Esophagus squamous epithelium (tissue), 4 donors: ENCODE results near the gene MEMO1.

ENCODE experiments used
- POLR2A ChIP-seq, 4 donors: fragments of 450-650 bp; IDR thresholded peaks; one replicate each; pipeline ENCODE4 v1.6.1; 2017; ENCODE audit warnings: antibody characterized with exemption in 4 of 4, mild to moderate bottlenecking in 4 of 4, moderate library complexity in 3 of 4
- TF ChIP-seq, protein P1 (sequence below), 6 experiments: fragments of 450-650 bp in 4 of 6; fragments of 200-600 bp in 2 of 6; sonication (generic) in 2 of 6; IDR thresholded peaks; one replicate each; pipeline ENCODE4 v1.5.1; 2016 to 2019; ENCODE audit warnings: antibody characterized with exemption in 6 of 6, mild to moderate bottlenecking in 4 of 6, moderate library complexity in 4 of 6

DNA sequence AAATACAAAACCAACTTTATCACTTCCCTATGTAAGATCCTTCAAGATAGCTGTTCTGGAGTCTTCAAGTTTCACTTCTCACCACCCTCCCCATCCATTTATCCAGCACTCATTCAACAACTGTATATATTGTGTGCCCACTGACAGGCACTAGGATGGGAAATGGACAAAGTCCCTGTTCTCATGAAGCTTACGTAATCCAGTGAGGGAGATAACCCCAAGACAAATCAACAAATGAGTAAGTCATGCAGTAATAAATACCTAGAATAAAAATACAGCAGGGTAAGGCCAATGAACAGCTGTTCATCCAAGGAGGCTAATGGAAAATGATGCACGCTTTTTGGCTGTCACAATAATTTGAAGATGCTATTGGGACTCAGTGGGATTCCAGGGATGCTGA lies 133.8 kb downstream of the MEMO1 start:
- TF ChIP-seq, protein P1, sequence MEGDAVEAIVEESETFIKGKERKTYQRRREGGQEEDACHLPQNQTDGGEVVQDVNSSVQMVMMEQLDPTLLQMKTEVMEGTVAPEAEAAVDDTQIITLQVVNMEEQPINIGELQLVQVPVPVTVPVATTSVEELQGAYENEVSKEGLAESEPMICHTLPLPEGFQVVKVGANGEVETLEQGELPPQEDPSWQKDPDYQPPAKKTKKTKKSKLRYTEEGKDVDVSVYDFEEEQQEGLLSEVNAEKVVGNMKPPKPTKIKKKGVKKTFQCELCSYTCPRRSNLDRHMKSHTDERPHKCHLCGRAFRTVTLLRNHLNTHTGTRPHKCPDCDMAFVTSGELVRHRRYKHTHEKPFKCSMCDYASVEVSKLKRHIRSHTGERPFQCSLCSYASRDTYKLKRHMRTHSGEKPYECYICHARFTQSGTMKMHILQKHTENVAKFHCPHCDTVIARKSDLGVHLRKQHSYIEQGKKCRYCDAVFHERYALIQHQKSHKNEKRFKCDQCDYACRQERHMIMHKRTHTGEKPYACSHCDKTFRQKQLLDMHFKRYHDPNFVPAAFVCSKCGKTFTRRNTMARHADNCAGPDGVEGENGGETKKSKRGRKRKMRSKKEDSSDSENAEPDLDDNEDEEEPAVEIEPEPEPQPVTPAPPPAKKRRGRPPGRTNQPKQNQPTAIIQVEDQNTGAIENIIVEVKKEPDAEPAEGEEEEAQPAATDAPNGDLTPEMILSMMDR (IDR thresholded peaks at IDR 0.05) = no peak
- no peak for TF ChIP-seq POLR2A (IDR thresholded peaks at IDR 0.05)
